HCT116 (cell line): ENCODE results near the gene TYRO3. TPM values are rescaled to one million over a fixed set of nuclear protein-coding genes. Genes with fewer than 3 reads are reported as not detected.

Experiments used
- ATAC-seq: fragments of 200-7000 bp; cut with Tn5 transposase; 2 replicates; pipeline ENCODE4 v1.9.1; 2020; ENCODE audit warnings: mild to moderate bottlenecking, moderate library complexity
- BruUV-seq: library from RNA; stranded (reverse); fragments of 400-500 nt; replicated peaks from 2 replicates; lab custom pipeline; 2021; lab: Mats Ljungman, UMichigan
- CTCF ChIA-PET: fragments of 300-600 bp; sonication (Branson Sonifier 250); formaldehyde crosslinking; loops from one replicate; lab custom pipeline; 2021; ENCODE audit warnings: antibody characterized with exemption; lab: Charles Lee
- POLR2A ChIA-PET: fragments of 300-600, 350-600 bp; sonication (Branson Sonifier 250); formaldehyde crosslinking; loops from one replicate; lab custom pipeline; 2021; ENCODE audit warnings: antibody characterized with exemption; lab: Charles Lee
- RAD21 ChIA-PET, 2 experiments: fragments of 300-600 bp; sonication (Branson Sonifier 250); formaldehyde crosslinking; loops; one replicate each; lab custom pipeline; 2023; ENCODE audit warnings: low total read pairs in 2 of 2; ENCODE audit not compliant: uncharacterized antibody in 2 of 2, unreplicated experiment in 2 of 2, low non-redundant PET in 1 of 2; lab: Charles Lee
- DNase-seq: peaks from one replicate; pipeline ENCODE4 v3.0.0-alpha.2; 2010; ENCODE audit warnings: low read depth, low spot score
- H2AFZ ChIP-seq: fragments of 200-600 bp; shearing (Covaris generic), sonication (generic); 2 replicates; pipeline ENCODE4 v1.6.1; 2017; ENCODE audit warnings: low read depth, mixed run types, mixed read lengths, antibody characterized with exemption, low read length; ENCODE audit not compliant: poor library complexity, severe bottlenecking
- H3K27ac ChIP-seq: 2 replicates; pipeline ENCODE4 v1.5.1; 2012; ENCODE audit warnings: low read depth, low read length
- H3K27me3 ChIP-seq: fragments of 200-600 bp; sonication (generic); 2 replicates; pipeline ENCODE4 v1.6.1; 2016; ENCODE audit warnings: mixed run types, low read length, mixed read lengths; ENCODE audit not compliant: insufficient read depth
- H3K36me3 ChIP-seq, 2 experiments: fragments of 200-500 bp in 1 of 2; fragments of 200-600 bp in 1 of 2; sonication (Bioruptor generic) in 1 of 2; sonication (generic) in 1 of 2; 2 replicates each; pipeline versions ENCODE4 v1.5.1 to v1.6.1; 2014 to 2016; ENCODE audit warnings: low read length in 2 of 2, inconsistent platforms in 1 of 2, mixed read lengths in 1 of 2, mixed run types in 1 of 2; ENCODE audit not compliant: insufficient read depth in 2 of 2, control insufficient read depth in 1 of 2
- H3K4me1 ChIP-seq, 2 experiments: fragments of 200-600 bp in 1 of 2; sonication (generic) in 1 of 2; 2 replicates each; pipeline versions ENCODE4 v1.5.1 to v1.6.1; 2012 to 2017; ENCODE audit warnings: low read length in 2 of 2, inconsistent platforms in 1 of 2, mild to moderate bottlenecking in 1 of 2, mixed read lengths in 1 of 2, mixed run types in 1 of 2, moderate library complexity in 1 of 2; ENCODE audit not compliant: insufficient read depth in 2 of 2, control insufficient read depth in 1 of 2
- H3K4me2 ChIP-seq: fragments of 200-600 bp; sonication (generic); 2 replicates; pipeline ENCODE4 v1.6.1; 2017; ENCODE audit warnings: mixed run types, low read length, mixed read lengths
- H3K4me3 ChIP-seq, 2 experiments: fragments of 200-600 bp in 1 of 2; sonication (generic) in 1 of 2; replicated peaks in 1 of 2; 2 replicates each; pipeline ENCODE4 v1.5.1; 2011 to 2016; ENCODE audit warnings: low read length in 2 of 2, control low read depth in 1 of 2, low read depth in 1 of 2, mild to moderate bottlenecking in 1 of 2, mixed read lengths in 1 of 2, mixed run types in 1 of 2
- H3K79me2 ChIP-seq: fragments of 200-600 bp; sonication (generic); 2 replicates; pipeline ENCODE4 v1.6.1; 2017; ENCODE audit warnings: mild to moderate bottlenecking, mixed run types, low read length, moderate library complexity, mixed read lengths; ENCODE audit not compliant: insufficient read depth
- H3K9ac ChIP-seq: fragments of 200-600 bp; sonication (generic); 2 replicates; pipeline ENCODE4 v1.6.1; 2016; ENCODE audit warnings: low read length, mixed read lengths
- H3K9me2 ChIP-seq: fragments of 200-600 bp; sonication (generic), shearing (Covaris generic); 2 replicates; pipeline ENCODE4 v1.6.1; 2017; ENCODE audit warnings: mixed run types, mild to moderate bottlenecking, moderate library complexity; ENCODE audit not compliant: insufficient read depth
- H3K9me3 ChIP-seq, 2 experiments: fragments of 200-500 bp in 1 of 2; fragments of 200-600 bp in 1 of 2; sonication (Bioruptor generic) in 1 of 2; sonication (generic) in 1 of 2; 2 replicates each; pipeline ENCODE4 v1.6.1; 2014 to 2017; ENCODE audit warnings: low read length in 2 of 2, mixed read lengths in 2 of 2, inconsistent platforms in 1 of 2, low read depth in 1 of 2, mild to moderate bottlenecking in 1 of 2, mixed run types in 1 of 2, moderate library complexity in 1 of 2; ENCODE audit not compliant: control insufficient read depth in 1 of 2, insufficient read depth in 1 of 2
- H4K20me1 ChIP-seq: fragments of 200-600 bp; sonication (generic), shearing (Covaris generic); 2 replicates; pipeline ENCODE4 v1.6.1; 2017; ENCODE audit warnings: mixed run types, mild to moderate bottlenecking, moderate library complexity; ENCODE audit not compliant: insufficient read depth
- CTCF ChIP-seq, 3 experiments: fragments of 200-600 bp in 1 of 3; sonication (generic) in 1 of 3; IDR thresholded peaks in 2 of 3; conservative IDR thresholded peaks in 1 of 3; 2 replicates each; pipeline ENCODE4 v1.5.1; 2012 to 2017; ENCODE audit warnings: low read depth in 2 of 3, low read length in 2 of 3, antibody characterized with exemption in 1 of 3, borderline replicate concordance in 1 of 3, control low read depth in 1 of 3, mild to moderate bottlenecking in 1 of 3, mixed read lengths in 1 of 3, mixed run types in 1 of 3, moderate library complexity in 1 of 3; ENCODE audit not compliant: insufficient read depth in 1 of 3
- EGR1 ChIP-seq: IDR thresholded peaks from 2 replicates; pipeline ENCODE4 v1.6.1; 2012; ENCODE audit warnings: low read depth
- ELF1 ChIP-seq: IDR thresholded peaks from 2 replicates; pipeline ENCODE4 v1.6.1; 2012; ENCODE audit warnings: low read depth, borderline replicate concordance
- JUND ChIP-seq: IDR thresholded peaks from 2 replicates; pipeline ENCODE4 v1.6.1; 2012
- POLR2AphosphoS5 ChIP-seq: IDR thresholded peaks from 2 replicates; pipeline ENCODE4 v1.6.1; 2011; ENCODE audit warnings: mild to moderate bottlenecking, low read depth, low read length, moderate library complexity
- REST ChIP-seq: IDR thresholded peaks from 2 replicates; pipeline ENCODE4 v1.6.1; 2012; ENCODE audit warnings: low read depth
- SRF ChIP-seq: IDR thresholded peaks from 2 replicates; pipeline ENCODE4 v1.6.1; 2012; ENCODE audit warnings: low read depth
- TCF7L2 ChIP-seq: IDR thresholded peaks from 2 replicates; pipeline ENCODE4 v1.7.0; 2011; ENCODE audit warnings: borderline replicate concordance, inconsistent platforms; ENCODE audit not compliant: insufficient read depth, insufficient read length; ENCODE audit errors: extremely low read depth
- ZFX ChIP-seq: fragments of 450-650 bp; IDR thresholded peaks from 2 replicates; pipeline ENCODE4 v1.6.1; 2017
- intact Hi-C: fragments of 100-400 bp; cut with micrococcal nuclease; formaldehyde crosslinking; loops from 2 replicates; pipeline ENCODE4 v1.10.0; 2022
- total RNA-seq: library from RNA; stranded (reverse); gene quantifications from one replicate; pipeline ENCODE4 v1.2.1, GENCODE V29; 2021; ENCODE audit not compliant: unreplicated experiment
- TF ChIP-seq, protein P1 (sequence below): IDR thresholded peaks from 2 replicates; pipeline ENCODE4 v1.6.1; 2011; ENCODE audit warnings: mild to moderate bottlenecking, low read length, moderate library complexity; ENCODE audit not compliant: insufficient replicate concordance; ENCODE audit errors: extremely low read depth

TYRO3 gene
- total RNA-seq, 1 experiment from 2014 or later, result 34.6 TPM

DNA sequence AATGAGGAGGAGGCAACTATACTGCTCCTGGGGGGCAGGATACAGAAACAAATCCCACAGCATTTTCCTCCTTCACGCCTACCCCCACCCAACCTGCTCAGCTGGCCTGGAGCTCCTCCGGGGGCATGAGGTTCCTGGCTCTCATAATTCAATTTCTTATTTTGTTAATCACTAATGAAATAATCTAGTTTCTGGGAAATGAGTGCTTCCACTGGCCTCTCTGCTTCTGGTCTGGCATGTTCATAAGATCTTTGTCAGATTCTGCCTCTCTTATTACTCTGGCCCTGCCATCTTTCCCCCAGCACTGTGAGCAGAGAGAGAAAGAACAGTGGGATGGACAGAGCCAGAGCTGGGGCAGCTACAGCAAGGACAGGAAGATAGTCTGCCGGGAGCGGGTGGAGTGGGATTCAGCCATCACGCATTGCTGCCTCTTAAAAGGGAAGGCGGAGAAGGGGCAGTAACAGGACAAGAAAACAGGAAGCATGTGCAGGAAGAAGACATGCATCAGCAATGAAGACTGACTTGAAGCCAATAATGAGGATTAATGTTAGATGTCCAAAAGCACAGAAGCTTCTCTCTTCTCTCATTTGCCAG is 28.6 kb upstream of the TYRO3 start:
- H4K20me1 ChIP-seq, result no peaks in the 10 kb centered on the region
- H3K9me2 ChIP-seq, result no peaks in the 10 kb centered on the region
- no peak overlapping the region for H3K27ac ChIP-seq
- H3K9me3 ChIP-seq, result no peaks in the 10 kb centered on the region
- BruUV-seq, result no TSS peak
- TF ChIP-seq JUND (no peak), TCF7L2 (no peak), CTCF (IDR thresholded peaks at IDR 0.05 in 2 of 3, conservative IDR thresholded peaks at IDR 0.05 in 1 of 3; ENCODE audit: borderline replicate concordance in 1 of 3, insufficient read depth in 1 of 3, low read depth in 2 of 3, low read length in 2 of 3) (no peak), ELF1 (no peak), REST (no peak), POLR2AphosphoS5 (no peak), ZFX (no peak), EGR1 (no peak), SRF (no peak)
- TF ChIP-seq, protein P1, sequence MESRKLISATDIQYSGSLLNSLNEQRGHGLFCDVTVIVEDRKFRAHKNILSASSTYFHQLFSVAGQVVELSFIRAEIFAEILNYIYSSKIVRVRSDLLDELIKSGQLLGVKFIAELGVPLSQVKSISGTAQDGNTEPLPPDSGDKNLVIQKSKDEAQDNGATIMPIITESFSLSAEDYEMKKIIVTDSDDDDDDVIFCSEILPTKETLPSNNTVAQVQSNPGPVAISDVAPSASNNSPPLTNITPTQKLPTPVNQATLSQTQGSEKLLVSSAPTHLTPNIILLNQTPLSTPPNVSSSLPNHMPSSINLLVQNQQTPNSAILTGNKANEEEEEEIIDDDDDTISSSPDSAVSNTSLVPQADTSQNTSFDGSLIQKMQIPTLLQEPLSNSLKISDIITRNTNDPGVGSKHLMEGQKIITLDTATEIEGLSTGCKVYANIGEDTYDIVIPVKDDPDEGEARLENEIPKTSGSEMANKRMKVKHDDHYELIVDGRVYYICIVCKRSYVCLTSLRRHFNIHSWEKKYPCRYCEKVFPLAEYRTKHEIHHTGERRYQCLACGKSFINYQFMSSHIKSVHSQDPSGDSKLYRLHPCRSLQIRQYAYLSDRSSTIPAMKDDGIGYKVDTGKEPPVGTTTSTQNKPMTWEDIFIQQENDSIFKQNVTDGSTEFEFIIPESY, result no peak
- TF ChIP-seq, all 23 proteins: peak for 0
- CTCF ChIA-PET, result no interaction called here
- DNase-seq (no peak), ATAC-seq (no peak)
- H3K36me3 ChIP-seq, result peaks cover 37% of the 10 kb centered on the region in 2 experiments; a peak in 3 of 4 replicates
- intact Hi-C loops, result no loop called here
- H3K9ac ChIP-seq, result no peak overlapping the region
- POLR2A ChIA-PET, result no interaction called here
- H3K4me3 ChIP-seq, result no peak overlapping the region
- no peak overlapping the region for H3K4me2 ChIP-seq
- H3K27me3 ChIP-seq, result no peaks in the 10 kb centered on the region
- RAD21 ChIA-PET, result no interaction called here
- no peak overlapping the region for H2AFZ ChIP-seq
- no peaks in the 10 kb centered on the region for H3K79me2 ChIP-seq
- H3K4me1 ChIP-seq, result no peaks in the 10 kb centered on the region
